Measurements from ENCODE around the gene RBMS1. TPM values are rescaled to one million over a fixed set of nuclear protein-coding genes. Genes with fewer than 3 reads are reported as not detected.

RBMS1 gene
- total RNA-seq, 3 donors from 2014 or later = 47.1 to 63.4 (median 56.3) TPM

DNA sequence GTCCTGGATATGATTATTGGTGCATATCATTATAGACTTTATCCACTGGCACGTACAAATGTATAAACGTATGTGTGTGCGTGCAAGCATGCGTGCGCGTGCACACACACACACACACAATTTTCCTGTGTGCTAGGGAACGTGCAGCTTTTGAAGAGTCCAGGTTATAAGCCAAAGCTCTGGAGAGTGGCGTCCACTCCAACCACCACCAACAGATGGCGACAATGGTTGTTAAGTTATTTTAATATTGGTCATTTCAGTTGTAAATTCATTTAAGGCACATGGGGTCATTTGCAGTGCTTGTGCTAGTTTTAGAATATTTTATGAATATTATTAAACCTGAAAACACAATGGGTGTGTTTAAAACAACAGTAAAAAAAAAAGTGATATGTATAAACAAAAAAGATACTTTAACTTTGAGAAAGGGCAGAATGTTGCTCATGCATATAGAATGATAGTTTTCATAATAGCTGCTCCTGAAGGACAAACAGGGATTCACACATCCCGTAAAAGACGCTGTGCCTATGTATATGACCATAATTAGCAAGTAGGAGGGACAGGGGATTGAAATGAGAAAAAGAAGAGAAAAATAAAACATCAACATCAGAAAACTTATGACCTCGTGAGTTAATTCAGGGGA is 169.3 kb downstream of the RBMS1 start:
- Mint-ChIP-seq H3K27me3 (ENCODE audit: low read depth) (no peaks in the 10 kb centered on the region), H3K36me3 (ENCODE audit: insufficient read depth) (peaks cover 9% of the 10 kb centered on the region), H3K4me1 (ENCODE audit: low read depth) (peaks cover 82% of the 10 kb centered on the region), H3K9me3 (no peaks in the 10 kb centered on the region), H3K4me3 (no peak overlapping the region)
- no peak for ATAC-seq
- DNase-seq = peak; percentile 28

DNA sequence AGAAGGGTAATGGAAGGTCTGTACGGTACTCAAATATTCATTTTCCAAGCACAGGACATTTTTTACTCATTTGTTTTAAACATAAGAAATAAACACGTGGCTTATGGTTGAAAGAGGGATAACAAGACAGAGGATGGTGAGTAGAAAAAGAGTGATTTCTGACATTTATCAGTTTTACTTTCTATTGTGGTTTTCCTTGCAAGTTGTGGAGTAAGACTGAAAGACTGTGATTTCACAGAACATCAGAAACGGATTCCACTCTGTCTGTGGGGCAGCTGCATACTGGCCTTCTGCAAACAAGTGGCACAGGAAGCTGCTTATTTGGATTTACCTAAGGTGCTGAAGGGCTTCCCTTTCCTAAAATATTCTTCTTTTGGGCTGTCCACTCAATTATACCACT is 171.3 kb downstream of the RBMS1 start:
- peak; percentile 75 to 80 for ATAC-seq
- Mint-ChIP-seq H3K27me3 (ENCODE audit: low read depth) (no peaks in the 10 kb centered on the region), H3K9me3 (no peaks in the 10 kb centered on the region), H3K4me3 (no peak overlapping the region), H3K36me3 (ENCODE audit: insufficient read depth) (peaks cover 14% of the 10 kb centered on the region), H3K4me1 (ENCODE audit: low read depth) (peaks cover 77% of the 10 kb centered on the region)
- no peak for DNase-seq

DNA sequence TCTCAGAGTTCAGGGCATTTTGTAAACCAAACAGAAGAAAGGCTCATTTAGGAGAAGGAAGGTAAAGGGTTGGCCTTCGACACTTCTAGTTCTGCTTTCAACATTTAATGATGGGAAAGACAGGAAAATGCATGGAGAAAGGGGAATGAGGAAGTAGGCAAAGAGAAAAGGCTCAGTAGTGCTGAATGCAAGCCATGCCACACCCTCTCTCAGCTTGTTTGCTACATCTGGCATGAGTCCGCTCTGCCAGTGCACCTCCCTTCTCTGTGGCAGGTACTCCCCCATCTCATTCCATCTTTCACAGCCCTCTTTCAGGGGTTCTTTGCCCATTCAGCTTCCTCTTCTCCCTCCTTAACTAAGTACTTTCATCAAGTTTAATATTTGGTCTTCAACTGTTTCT is 172.6 kb downstream of the RBMS1 start:
- Mint-ChIP-seq H3K4me1 (ENCODE audit: low read depth) (peaks cover 81% of the 10 kb centered on the region), H3K4me3 (no peak overlapping the region), H3K27me3 (ENCODE audit: low read depth) (no peaks in the 10 kb centered on the region), H3K9me3 (no peaks in the 10 kb centered on the region), H3K36me3 (ENCODE audit: insufficient read depth) (peaks cover 27% of the 10 kb centered on the region)
- ATAC-seq (no peak), DNase-seq (no peak)

DNA sequence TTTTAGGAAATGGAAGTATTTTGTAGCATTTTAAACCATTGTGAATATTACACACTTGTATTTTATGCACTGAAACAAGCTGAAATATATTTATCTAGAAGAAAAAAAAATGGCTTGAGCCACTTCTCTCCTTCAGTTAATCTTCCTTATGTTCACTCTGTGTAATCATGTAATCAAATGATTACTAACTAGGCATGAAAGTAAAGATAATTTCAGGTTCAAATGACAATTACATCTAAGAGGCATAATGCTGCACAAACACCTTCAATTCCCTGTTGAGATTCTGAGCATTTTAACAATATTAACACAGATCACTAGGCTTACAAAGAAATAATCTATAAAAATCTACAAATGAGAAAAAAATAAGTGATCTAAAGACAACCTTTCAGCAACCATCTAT is 173.9 kb downstream of the RBMS1 start:
- no peaks in the 10 kb centered on the region for H3K9me3 Mint-ChIP-seq
- DNase-seq (no peak), ATAC-seq (no peak)
- H3K4me3 Mint-ChIP-seq = no peak overlapping the region
- H3K36me3 Mint-ChIP-seq (ENCODE audit: insufficient read depth) = peaks cover 28% of the 10 kb centered on the region
- no peaks in the 10 kb centered on the region for H3K27me3 Mint-ChIP-seq (ENCODE audit: low read depth)
- H3K4me1 Mint-ChIP-seq (ENCODE audit: low read depth) = peaks cover 75% of the 10 kb centered on the region

DNA sequence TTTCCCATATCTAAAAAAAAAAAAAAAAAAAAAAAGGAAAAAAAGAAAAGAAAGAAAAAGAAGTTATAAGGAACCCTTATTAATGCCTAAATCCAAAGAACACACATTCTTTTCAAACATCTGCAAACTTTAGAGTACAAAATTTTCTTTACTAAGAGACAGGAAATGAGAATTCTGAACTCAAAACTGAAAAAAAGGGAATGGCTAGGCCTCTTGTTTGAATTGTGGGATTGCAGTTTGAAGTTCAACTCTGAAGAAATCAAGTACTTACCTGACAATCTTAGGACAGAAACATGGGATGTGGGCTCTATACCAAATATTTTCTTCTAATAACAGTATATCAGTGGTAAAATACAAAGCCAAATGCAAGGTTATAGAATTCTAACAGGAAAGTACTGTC is 175.4 kb downstream of the RBMS1 start:
- H3K27me3 Mint-ChIP-seq (ENCODE audit: low read depth) = no peaks in the 10 kb centered on the region

DNA sequence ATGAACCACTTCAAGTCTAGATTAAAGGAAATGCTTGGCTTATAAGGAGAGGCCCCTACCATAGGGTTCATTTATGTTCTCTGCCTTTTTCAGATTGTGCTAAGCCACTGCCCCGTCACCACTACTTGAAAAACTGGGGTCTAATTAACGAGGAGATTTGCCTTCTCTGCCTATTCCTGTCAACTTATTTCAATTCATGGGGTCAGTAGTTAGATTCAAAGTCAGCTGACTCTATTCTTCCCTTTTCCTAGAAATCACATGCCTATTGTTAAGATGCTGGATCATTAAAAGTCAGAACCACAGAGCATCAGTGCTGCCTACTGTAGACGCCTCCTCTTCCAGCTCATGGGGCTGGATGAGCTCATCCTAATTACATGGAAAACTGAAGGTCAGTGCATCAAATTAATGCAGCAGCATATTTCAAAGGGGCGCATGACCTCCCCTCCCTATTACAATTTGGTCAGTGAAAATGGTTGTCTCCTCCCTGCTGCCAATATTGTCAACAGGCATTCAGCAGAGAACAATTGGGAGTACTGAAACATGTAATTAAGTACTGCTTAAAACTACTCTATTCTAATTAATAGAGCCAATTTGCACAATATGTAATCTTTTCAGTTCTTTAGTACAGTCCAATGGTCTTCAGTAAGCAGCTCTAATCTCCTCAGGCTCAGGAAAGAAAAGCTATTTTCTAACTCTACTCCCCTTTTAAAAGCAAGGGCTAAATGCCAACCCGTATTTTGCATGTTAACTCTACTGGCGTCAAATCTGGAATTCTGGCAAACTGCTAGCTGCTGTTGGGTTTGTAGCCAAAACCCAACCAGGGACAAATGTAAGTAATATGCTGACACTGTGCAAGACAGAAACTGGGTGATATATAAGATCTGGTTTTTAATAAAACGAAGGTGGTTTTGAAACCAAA is 176.2 kb downstream of the RBMS1 start:
- H3K27me3 Mint-ChIP-seq (ENCODE audit: low read depth) = no peaks in the 10 kb centered on the region
- H3K4me3 Mint-ChIP-seq = no peak overlapping the region
- peaks cover 33% of the 10 kb centered on the region for H3K36me3 Mint-ChIP-seq (ENCODE audit: insufficient read depth)
- H3K9me3 Mint-ChIP-seq = no peaks in the 10 kb centered on the region
- ATAC-seq = no peak
- DNase-seq = no peak
- H3K4me1 Mint-ChIP-seq (ENCODE audit: low read depth) = peaks cover 58% of the 10 kb centered on the region

More for the DNA sequence above, 175.4 kb downstream of the RBMS1 start:
- peaks cover 66% of the 10 kb centered on the region for H3K4me1 Mint-ChIP-seq (ENCODE audit: low read depth)
- peaks cover 29% of the 10 kb centered on the region for H3K36me3 Mint-ChIP-seq (ENCODE audit: insufficient read depth)
- no peaks in the 10 kb centered on the region for H3K9me3 Mint-ChIP-seq
- DNase-seq = no peak
- no peak for ATAC-seq
- H3K4me3 Mint-ChIP-seq = no peak overlapping the region

DNA sequence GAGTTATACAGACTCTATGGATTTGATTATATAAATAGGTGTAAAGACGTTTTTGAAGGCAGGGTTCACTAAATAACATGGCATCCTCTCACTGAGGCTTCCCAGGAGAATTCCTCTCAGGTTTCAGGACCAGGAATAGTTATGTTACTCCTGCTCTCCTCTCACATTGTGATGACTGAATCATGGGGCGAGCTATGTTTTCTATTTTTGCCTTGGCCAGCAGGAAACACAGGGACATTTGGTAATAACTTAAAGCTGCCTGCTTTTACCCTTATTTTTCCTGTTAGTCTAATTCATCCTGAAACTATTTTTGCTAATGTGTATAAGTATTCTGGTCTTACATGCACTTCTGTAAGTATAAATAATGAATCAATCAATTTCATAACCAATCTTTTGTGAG is 178.3 kb downstream of the RBMS1 start:
- DNase-seq (no peak), ATAC-seq (no peak)
- Mint-ChIP-seq H3K9me3 (no peaks in the 10 kb centered on the region), H3K4me3 (no peak overlapping the region), H3K4me1 (ENCODE audit: low read depth) (peaks cover 38% of the 10 kb centered on the region), H3K36me3 (ENCODE audit: insufficient read depth) (peaks cover 35% of the 10 kb centered on the region), H3K27me3 (ENCODE audit: low read depth) (no peaks in the 10 kb centered on the region)

DNA sequence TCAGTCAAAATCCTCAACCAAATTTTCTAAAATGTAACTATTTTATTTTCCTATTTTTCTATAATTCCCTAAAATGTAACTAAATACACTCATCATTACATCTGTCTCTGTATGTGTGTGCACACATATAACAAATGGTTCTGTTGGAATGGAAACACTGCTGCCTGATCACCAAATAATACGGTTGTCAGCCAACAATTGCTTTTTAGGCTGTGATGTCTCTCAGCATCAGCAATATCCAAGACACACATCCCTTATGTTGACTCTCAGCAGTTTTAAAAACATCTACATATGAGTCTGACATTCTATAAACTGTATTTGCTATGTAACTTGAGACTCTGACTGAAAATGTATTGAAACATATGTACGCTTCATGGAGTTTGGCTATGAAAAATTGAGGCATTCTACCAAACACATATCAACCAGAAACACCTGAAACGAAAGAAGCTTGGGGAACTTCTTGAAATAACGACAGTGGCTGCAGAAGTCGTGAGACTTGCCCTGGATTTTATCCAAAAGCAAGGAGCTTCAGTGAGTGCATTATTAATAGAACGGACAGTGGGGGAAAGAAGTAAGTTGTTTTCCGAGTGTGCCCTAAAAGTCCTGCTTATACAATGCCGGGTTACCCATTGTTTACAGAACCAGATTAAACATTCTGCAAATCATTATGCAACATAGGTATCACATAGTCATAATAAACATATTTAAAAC is 183.3 kb downstream of the RBMS1 start:
- DNase-seq = no peak
- H3K4me1 Mint-ChIP-seq (ENCODE audit: low read depth) = peaks cover 17% of the 10 kb centered on the region
- ATAC-seq = no peak
- H3K4me3 Mint-ChIP-seq = no peak overlapping the region
- no peaks in the 10 kb centered on the region for H3K27me3 Mint-ChIP-seq (ENCODE audit: low read depth)
- H3K36me3 Mint-ChIP-seq (ENCODE audit: insufficient read depth) = peaks cover 36% of the 10 kb centered on the region
- no peaks in the 10 kb centered on the region for H3K9me3 Mint-ChIP-seq

DNA sequence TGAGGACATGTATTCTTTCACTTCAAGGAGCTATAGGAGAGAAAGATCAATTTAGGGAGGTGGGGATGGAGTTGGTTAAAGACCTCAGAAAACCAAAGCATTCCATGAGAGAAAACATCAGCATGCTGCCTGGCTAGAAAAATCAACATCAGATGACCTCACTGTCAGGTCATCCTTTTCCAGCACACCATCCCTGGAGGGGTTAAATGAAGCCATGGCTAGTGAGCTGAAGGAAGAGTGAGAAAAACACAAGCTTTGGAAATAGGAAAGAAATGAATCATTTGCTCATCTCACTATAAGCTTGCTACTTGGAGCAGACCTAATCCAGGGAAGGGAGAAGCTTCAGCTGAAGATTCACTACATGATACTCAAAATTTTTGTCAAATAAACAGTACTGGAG is 184.0 kb downstream of the RBMS1 start:
- no peaks in the 10 kb centered on the region for H3K9me3 Mint-ChIP-seq
- peaks cover 14% of the 10 kb centered on the region for H3K4me1 Mint-ChIP-seq (ENCODE audit: low read depth)
- H3K36me3 Mint-ChIP-seq (ENCODE audit: insufficient read depth) = peaks cover 36% of the 10 kb centered on the region
- H3K27me3 Mint-ChIP-seq (ENCODE audit: low read depth) = no peaks in the 10 kb centered on the region
- H3K4me3 Mint-ChIP-seq = no peak overlapping the region
- DNase-seq = no peak
- ATAC-seq = no peak

DNA sequence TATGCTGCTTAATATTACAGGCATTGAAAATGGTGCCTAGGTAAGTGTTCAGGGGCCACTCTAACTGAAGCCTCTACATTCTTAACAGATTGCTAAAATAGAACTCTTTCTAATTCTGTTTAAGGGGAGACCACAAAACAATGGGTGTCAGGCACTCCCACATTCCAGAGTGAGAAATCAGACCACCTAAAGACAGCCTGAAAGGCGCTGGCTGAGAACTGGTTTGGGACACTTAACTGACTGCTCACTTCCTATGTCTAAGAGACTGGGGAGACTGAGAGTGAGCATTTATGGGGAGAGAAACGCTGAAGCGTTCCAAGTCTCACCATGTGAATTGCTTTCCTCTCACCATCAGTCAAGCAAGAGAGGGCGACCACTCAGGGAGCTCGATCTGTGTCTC is 184.7 kb downstream of the RBMS1 start:
- no peaks in the 10 kb centered on the region for H3K27me3 Mint-ChIP-seq (ENCODE audit: low read depth)
- DNase-seq (no peak), ATAC-seq (no peak)
- no peak overlapping the region for H3K4me3 Mint-ChIP-seq
- H3K36me3 Mint-ChIP-seq (ENCODE audit: insufficient read depth) = peaks cover 38% of the 10 kb centered on the region
- no peaks in the 10 kb centered on the region for H3K9me3 Mint-ChIP-seq
- H3K4me1 Mint-ChIP-seq (ENCODE audit: low read depth) = peaks cover 14% of the 10 kb centered on the region

DNA sequence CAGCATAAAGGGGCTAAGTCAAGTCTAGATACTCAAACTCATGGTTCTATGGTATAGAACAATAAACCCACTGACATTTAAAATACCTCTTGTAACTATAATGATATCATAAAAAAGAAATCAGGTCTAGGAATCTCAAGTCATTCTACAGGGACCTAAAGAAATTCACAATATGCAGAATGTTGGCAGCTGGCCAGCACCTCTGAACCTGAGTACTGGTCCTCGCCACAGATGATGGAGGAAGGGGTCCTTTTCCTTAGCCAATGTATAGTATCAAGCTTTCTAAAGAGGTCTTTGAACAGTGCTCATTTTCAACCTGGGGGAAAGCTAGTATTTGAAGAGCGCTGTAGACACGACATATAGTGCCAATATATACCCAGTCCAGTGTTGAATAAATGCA is 185.1 kb downstream of the RBMS1 start:
- H3K36me3 Mint-ChIP-seq (ENCODE audit: insufficient read depth) = peaks cover 41% of the 10 kb centered on the region
- no peaks in the 10 kb centered on the region for H3K27me3 Mint-ChIP-seq (ENCODE audit: low read depth)
- DNase-seq (no peak), ATAC-seq (no peak)
- H3K9me3 Mint-ChIP-seq = no peaks in the 10 kb centered on the region
- no peak overlapping the region for H3K4me3 Mint-ChIP-seq
- H3K4me1 Mint-ChIP-seq (ENCODE audit: low read depth) = peaks cover 18% of the 10 kb centered on the region

DNA sequence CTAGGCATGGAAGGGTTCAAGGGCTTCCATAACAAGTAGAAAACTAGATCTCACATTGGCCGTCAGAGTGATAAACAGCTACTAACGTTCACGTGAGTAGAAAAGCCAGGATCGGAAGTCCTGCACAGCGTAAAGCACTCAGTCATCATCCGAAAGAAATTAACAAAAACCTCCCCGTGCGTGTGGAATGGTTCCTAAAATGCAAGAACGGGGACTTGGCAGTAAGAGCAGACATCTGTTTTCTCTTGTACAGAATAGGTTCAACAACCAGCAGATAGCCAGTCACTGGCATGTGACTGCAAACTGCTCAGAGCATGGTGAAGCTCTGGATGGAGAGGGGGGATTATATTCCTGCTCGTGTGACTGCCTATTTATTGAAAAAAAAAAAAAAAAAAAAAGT is 186.6 kb downstream of the RBMS1 start:
- Mint-ChIP-seq H3K4me1 (ENCODE audit: low read depth) (peaks cover 26% of the 10 kb centered on the region), H3K36me3 (ENCODE audit: insufficient read depth) (peaks cover 42% of the 10 kb centered on the region), H3K4me3 (no peak overlapping the region), H3K27me3 (ENCODE audit: low read depth) (no peaks in the 10 kb centered on the region), H3K9me3 (no peaks in the 10 kb centered on the region)
- no peak for DNase-seq
- no peak for ATAC-seq

DNA sequence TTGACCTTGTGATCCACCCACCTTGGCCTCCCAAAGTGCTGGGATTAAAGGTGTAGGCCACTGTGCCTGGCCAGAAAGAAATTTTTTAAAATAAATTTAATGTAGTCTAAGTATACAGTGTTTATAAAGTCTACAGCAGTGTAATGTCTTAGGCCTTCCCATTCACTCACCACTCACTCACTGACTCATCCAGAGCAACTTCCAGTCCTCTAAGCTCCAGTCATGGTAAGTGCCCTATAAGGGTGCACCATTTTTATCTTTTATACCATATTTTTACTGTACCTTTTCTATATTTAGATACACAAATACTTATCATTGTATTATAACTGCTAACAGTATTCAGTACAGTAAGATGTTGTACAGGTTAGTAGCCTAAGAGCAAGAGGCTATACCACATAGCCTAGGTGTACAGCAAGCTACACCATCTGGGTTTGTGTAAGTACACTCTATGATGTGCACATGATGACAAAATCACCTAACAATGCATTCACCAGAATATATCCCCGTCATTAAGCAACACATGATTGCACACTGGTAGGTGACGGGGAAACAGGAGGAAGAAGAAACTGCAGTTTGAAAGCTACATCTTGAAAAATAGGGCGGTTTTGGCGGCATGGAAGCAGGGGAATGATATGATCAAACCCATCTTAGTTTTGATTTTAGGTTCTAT is 188.4 kb downstream of the RBMS1 start:
- DNase-seq (no peak), ATAC-seq (no peak)
- H3K4me3 Mint-ChIP-seq = no peak overlapping the region
- H3K4me1 Mint-ChIP-seq (ENCODE audit: low read depth) = peaks cover 35% of the 10 kb centered on the region
- peaks cover 34% of the 10 kb centered on the region for H3K36me3 Mint-ChIP-seq (ENCODE audit: insufficient read depth)
- H3K27me3 Mint-ChIP-seq (ENCODE audit: low read depth) = no peaks in the 10 kb centered on the region
- no peaks in the 10 kb centered on the region for H3K9me3 Mint-ChIP-seq

DNA sequence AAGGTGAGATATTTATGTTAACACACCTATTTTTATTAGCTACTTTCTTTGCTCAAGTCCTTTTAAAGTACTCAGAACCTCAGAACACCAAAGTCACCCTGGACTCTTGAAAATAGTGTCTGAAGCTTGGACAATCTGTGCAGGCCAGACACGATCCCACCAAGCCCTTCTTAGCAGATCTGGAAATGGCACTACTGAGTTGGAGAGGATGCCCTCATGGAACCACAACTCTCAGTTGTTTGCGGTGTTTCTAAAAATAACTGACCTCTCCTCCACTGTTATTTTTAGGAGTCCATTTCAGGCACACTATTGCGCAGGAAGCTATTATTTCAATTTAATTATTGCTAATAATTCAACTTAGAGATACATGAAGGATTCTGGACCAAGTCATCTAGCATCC is 190.1 kb downstream of the RBMS1 start:
- Mint-ChIP-seq H3K9me3 (no peaks in the 10 kb centered on the region), H3K4me3 (no peak overlapping the region), H3K4me1 (ENCODE audit: low read depth) (peaks cover 48% of the 10 kb centered on the region), H3K27me3 (ENCODE audit: low read depth) (no peaks in the 10 kb centered on the region), H3K36me3 (ENCODE audit: insufficient read depth) (peaks cover 39% of the 10 kb centered on the region)
- ATAC-seq = no peak
- DNase-seq = no peak
